ENCODE measurements around the gene EFCAB12.
"Not testable (repeated sequence)": the region's sequence is repeated elsewhere in the genome, so short reads cannot be mapped to it uniquely, and the experiment has no call there.

GRCh38 chr3:129391583-129391982 is 36.9 kb downstream of the EFCAB12 start:
- TF ChIP-seq CTCF (conservative IDR thresholded peaks at IDR 0.05); EZH2 (IDR thresholded peaks at IDR 0.05; ENCODE audit: low read depth): not testable (repeated sequence)
